SKM-1 (cell line): ENCODE results near the gene ZBTB7C.

ENCODE experiments used
- DNase-seq: peaks from one replicate; lab custom pipeline; 2025; ENCODE audit not compliant: unreplicated experiment; lab: John Stamatoyannopoulos, UW

The ZBTB7C gene

GRCh38 chr18:48219810-48220499 lies 189.2 kb downstream of the ZBTB7C start:
- DNase-seq: no peak

DNA sequence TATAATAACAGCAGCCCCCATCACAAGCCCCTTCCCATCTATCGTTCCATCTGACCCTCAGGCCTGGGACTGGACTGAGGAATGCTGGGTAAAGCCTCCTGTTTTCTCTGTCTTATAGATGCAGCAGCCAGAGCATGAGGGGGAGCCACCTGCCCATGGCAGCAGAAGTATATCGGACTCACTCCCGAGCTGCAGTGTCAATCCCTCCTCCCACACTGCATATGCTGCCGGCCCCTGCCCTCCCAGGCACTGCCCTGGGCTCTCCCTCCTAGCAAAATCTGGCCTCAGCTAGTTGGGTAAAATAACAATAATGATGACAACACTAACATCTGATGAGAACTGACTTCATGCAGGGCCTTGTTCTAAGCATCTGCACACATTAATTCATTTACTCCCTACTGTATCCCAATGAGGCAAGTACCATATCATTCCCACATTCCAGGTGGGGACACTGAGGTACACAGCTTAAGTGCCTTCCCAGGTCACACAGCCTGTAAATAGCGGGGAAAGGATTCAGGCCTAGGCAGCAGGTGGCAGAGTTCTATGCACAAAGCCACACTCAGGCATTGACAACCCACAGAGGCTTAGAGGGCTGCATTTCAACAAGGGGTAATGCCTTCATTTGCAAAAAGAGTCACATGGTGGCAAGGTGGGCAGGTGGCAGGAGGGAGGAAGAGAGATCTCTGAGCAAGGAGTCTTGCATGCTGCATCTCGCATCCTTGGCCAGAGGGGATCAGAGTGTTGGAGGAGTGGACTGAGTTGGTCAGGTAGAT lies 190.0 kb downstream of the ZBTB7C start:
- no peak for DNase-seq

GRCh38 chr18:48218285-48219022 lies 190.7 kb downstream of the ZBTB7C start:
- no peak for DNase-seq

- no peak for DNase-seq
These were observed 191.6 kb downstream of the ZBTB7C start for GRCh38 chr18:48217258-48218250.

GRCh38 chr18:48216639-48217257 lies 192.4 kb downstream of the ZBTB7C start:
- DNase-seq: no peak

- DNase-seq: no peak
These were observed 193.1 kb downstream of the ZBTB7C start for GRCh38 chr18:48215876-48216638.

DNA sequence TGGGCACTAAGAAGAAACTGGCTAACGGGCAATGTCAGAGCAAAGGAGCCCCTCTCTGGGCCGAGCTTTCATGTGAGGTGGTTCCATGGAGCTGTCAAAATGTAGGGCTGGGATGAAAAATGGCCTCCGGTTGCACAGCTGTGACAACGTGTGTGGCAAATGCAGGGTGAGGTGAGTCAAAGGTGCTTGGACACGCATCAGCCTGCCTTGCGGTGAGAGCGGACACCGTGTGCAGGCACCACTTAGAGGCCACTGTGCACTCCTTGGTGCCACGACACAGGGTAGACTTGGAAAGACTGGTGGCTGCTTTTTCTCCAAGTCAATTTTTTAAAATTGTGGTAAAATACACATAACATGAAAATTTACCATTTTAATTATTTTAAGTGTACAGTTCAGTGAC lies 195.4 kb downstream of the ZBTB7C start:
- no peak for DNase-seq

DNA sequence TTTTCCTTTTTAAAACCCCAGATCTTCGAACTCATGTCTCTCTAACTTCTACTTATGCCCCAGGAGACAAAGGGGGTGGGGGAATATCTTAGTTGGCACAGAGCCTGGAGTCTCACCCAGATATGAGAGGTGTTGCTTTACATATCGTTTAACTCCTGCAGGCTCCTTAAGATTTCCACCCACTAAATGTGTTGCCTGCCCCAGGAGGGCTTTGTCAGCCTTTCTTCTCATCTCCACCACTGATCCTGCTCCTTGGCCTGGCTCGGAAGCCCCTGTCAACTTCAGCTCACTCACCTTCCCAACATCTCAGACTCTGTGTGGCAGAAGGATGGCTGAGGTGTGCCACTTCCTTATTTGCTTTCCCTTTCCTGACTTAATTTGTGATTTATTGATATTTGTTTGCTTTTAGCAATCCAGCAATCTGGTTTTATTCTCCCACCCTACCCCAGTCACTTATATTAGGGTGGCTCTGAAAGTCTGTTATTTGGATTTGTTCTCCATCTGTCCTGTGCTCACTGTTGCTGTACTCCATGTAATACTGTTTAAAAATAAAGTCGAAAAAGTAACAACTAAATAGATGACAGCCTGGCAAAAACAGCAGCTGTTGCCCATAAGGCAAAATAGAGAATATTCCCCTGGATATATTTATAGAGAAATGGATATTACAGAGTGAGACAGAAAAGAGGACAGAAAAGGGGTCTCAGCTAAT lies 200.6 kb downstream of the ZBTB7C start:
- DNase-seq: no peak

GRCh38 chr18:48207733-48208132 lies 201.4 kb downstream of the ZBTB7C start:
- DNase-seq: no peak

GRCh38 chr18:48206887-48207286 lies 202.3 kb downstream of the ZBTB7C start:
- DNase-seq: no peak

- DNase-seq: no peak
These were observed 205.1 kb downstream of the ZBTB7C start for GRCh38 chr18:48203961-48204666.

GRCh38 chr18:48203288-48203945 lies 205.8 kb downstream of the ZBTB7C start:
- no peak for DNase-seq

DNA sequence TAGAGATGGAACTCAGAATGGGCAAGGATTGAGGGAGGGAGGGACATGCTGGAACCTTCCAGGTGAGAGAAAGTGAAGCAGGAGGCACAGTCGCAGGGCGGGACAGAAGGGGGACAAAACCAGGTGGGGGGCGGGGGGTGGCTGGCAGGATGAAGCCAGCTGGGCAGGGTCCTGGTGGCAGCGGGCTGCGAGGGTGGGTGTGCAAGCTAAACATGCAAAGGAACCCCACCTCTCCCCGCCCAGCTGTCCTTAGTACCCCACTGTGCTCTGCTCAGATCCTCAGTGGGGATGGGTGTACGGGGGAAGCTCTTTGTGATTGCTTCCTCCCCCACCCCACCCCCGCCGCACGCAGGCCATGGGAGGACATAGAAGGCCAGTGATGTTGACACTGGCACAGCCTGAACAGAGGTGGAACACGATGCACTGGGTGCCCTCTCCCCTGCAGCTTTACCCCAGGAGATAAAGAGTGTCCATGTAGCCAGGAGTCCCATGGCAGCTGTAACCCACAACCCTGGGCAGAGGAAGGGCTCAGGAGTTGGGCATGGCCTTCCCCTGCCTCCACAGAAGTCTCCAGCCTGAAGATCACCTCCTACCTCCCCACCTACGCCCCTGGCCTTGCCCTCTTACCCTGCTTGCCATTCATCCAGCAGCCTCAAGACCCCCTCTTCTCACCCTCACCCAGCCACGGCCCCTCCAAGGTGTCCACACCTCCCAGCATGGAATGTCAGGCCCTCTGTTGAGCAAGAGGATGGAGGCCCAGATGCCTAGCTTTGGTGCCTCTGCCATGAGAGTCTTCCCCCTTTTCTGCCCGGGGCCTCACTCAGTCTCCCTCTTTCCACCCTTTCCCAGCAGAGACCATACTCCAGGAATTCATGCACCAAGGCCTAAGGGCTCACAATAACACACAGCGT lies 206.6 kb downstream of the ZBTB7C start:
- no peak for DNase-seq

DNA sequence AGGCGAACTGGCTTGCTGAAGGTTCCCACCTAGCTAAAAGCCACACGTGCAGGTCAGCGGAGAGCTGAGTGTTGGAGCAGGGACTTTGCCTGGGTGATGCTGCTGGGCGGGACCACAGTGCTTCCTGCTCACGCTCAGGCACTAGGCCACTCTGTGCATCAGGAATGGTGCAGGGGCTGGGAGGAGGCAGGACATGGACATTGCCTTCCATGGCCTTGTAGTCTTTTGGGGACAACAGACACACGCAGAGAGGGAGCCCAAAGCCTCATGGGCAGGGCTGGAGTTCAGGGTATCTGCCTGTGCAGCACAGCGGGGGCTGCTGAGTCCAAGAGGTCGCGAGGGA lies 207.2 kb downstream of the ZBTB7C start:
- DNase-seq: no peak

GRCh38 chr18:48201337-48202005 lies 207.7 kb downstream of the ZBTB7C start:
- DNase-seq: no peak

DNA sequence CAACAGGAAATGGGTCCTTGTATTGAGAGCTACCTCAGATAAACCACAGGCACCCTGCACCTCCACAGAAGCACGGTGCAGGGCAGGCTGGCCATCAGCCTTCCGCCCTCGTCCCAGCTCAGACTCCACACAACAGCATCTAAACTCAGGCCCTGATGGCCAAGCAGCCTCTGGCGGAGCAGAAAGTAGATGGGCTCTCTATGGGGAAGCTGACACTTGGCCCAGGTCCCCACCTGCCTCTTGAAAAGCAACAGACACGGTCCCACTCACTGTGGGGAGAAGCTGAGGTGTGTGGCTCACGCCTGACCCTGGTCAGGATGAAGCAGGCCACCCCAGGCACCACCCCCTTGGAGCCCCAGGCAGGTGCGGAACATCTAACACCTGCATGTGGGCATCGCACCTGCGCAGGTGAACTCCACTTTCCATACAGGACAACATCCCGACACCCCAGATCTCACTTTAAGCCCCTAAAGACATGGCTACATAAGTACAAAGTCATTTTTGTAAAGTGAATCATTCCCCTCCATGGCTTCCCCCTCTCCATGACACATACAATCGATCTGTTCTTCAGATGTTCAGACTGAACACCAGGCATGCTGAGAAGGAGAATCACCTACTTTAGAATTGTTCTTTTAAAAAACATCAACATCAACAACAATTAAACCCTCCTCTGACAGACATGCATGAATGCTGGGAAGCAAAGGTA lies 208.4 kb downstream of the ZBTB7C start:
- DNase-seq: no peak
